Spleen (tissue), 7 donors: ENCODE data around the gene IGSF21.

Experiments
- POLR2AphosphoS5 ChIP-seq, 3 donors: sonication (generic); formaldehyde crosslinking; IDR thresholded peaks; one replicate each; pipeline ENCODE4 v1.5.1; 2017; ENCODE audit warnings: antibody characterized with exemption in 3 of 3
- TF ChIP-seq, protein P1 (sequence below), 11 experiments: fragments of 200-600 bp in 7 of 11; fragments of 450-650 bp in 4 of 11; sonication (generic) in 4 of 11; IDR thresholded peaks in 8 of 11; conservative IDR thresholded peaks in 3 of 11; 1 replicate in 7 of 11; 2 replicates in 4 of 11; pipeline versions ENCODE4 v1.4.0 to v1.8.0; 2016 to 2021; ENCODE audit warnings: antibody characterized with exemption in 11 of 11, inconsistent platforms in 4 of 11, mild to moderate bottlenecking in 1 of 11
- donor health status: DM: no; HTN: no; CAD: no; lungs with moderate emphysema.
- donor health status: DM: no; HTN: no; CAD: no.
- donor health status: DM: no; HTN: no; CAD: no.

DNA sequence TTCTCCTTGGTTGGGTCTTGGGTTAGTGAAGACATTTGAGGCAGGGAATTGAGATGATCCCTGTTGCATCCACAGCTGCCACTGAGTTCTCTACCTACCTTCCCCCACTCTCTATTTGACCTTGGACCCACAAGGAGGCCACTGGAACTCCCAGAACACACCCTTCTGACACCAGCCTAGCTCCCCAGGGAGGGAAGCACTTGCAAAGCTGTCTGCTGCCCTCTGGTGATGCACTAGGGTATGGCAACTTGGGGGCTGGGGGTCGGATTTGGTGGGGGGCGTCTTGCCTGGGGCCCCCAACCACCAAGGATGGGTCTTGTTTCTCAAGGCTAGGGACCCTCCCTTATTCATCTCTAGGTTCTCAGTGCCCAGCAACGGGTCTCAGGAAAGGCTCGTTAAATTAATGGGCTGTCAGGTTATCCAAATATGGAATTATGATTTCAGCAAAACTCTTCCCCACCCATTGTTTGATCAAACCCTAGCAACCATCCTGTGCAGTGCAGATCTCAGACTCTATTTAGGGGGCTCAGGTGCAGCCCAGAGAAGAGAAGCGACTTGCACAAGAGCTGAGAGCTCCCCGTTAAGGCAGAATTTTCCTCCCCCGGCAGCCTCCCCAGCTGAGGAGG is 195.3 kb downstream of the IGSF21 start:
- TF ChIP-seq, protein P1, sequence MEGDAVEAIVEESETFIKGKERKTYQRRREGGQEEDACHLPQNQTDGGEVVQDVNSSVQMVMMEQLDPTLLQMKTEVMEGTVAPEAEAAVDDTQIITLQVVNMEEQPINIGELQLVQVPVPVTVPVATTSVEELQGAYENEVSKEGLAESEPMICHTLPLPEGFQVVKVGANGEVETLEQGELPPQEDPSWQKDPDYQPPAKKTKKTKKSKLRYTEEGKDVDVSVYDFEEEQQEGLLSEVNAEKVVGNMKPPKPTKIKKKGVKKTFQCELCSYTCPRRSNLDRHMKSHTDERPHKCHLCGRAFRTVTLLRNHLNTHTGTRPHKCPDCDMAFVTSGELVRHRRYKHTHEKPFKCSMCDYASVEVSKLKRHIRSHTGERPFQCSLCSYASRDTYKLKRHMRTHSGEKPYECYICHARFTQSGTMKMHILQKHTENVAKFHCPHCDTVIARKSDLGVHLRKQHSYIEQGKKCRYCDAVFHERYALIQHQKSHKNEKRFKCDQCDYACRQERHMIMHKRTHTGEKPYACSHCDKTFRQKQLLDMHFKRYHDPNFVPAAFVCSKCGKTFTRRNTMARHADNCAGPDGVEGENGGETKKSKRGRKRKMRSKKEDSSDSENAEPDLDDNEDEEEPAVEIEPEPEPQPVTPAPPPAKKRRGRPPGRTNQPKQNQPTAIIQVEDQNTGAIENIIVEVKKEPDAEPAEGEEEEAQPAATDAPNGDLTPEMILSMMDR (IDR thresholded peaks at IDR 0.05 in 8 of 11, conservative IDR thresholded peaks at IDR 0.05 in 3 of 11) = peak in 6 of 11 experiments; percentile 12 to 41 (median 22)
- no peak for TF ChIP-seq POLR2AphosphoS5 (IDR thresholded peaks at IDR 0.05)
